ENCODE data around the gene TMEM53. TPM values are rescaled to one million over a fixed set of nuclear protein-coding genes. Genes with fewer than 3 reads are reported as not detected.

The TMEM53 gene
- total and polyA plus RNA-seq, 2 donors (not counting 3 experiments of a cell fraction or from before 2014, with no cell fraction given) = 5.3 to 16.5 TPM

DNA sequence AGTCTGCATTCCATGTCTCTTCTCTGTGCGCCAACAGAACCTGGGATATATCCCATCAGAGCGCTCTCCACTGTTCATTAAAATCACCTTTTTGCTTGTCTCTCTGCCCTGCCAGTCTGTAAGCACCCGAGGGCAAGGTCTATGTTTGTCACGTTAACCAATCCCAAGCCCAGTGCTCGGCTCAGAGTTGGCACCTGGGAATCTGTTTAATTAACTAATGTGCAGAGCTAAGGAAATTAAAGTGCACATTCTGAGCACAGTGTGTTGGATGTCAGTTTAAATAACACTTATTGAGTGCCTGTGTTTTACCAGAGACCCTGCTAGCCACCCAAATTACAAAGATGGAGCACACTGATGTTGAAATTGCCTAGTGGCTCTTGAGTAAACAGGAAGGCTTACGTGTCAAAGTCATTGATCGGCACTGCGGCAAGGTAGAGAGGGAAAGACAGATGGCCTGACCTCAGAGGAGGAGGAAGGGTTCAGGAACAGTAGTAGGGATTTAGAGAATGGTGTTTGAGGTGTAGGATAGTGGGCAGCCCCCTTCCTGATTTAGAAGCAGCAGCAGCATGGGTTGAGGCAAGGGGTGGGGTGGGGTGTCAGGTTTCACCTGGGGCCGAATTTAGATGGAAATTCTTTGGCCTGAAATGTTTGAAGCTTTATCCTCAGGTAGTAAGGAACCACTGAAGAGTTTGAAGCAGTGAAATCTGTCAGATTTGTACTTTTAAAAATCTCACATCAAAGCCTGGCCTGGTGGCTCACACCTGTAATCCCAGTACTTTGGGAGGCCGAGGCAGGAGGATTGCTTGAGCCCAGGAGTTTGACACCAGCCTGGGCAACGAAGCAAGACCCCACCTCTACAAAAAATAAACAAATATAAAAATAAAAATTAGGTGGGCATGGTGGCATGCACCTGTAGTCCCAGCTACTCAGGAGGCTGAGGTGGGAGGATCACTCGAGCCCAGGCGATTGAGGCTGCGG, 7.9 kb upstream of the TMEM53 start:
- no TSS peak for BruUV-seq (replicated peaks)
- no peak overlapping the region for H3K27ac ChIP-seq (ENCODE audit: insufficient read depth, low read depth, low read length)
- H3K4me1 ChIP-seq (ENCODE audit: control insufficient read depth, extremely low read depth, insufficient read depth, low read length) = peaks cover under 1% of the 10 kb centered on the region
- no peak overlapping the region for H3K9ac ChIP-seq (replicated peaks; ENCODE audit: extremely low read depth, insufficient read depth, low read length)
- H3K9me3 ChIP-seq (replicated peaks; ENCODE audit: control insufficient read depth, insufficient read depth, low read length) = no peaks in the 10 kb centered on the region
- no peaks in the 10 kb centered on the region for H3K9me1 ChIP-seq (replicated peaks; ENCODE audit: control insufficient read depth, extremely low read depth, insufficient read depth, low read length)
- POLR2A ChIA-PET = no interaction called here
- H3K27me3 ChIP-seq (ENCODE audit: control insufficient read depth in 2 of 2, insufficient read depth in 2 of 2, low read length in 2 of 2) = peaks cover 0 to 4% of the 10 kb centered on the region in 2 experiments
- no peak for TF ChIP-seq JUN (IDR thresholded peaks at IDR 0.05; ENCODE audit: borderline replicate concordance, insufficient read depth, insufficient read length, low read depth)
- TF ChIP-seq POLR2AphosphoS5 (IDR thresholded peaks at IDR 0.05; ENCODE audit: insufficient read depth, low read depth, low read length) = no peak
- TF ChIP-seq GATA2 (IDR thresholded peaks at IDR 0.05; ENCODE audit: insufficient read depth, insufficient read length, low read depth, low read length) = no peak
- no peak for TF ChIP-seq POLR2A (IDR thresholded peaks at IDR 0.05; ENCODE audit: low read depth, low read length)
- TF ChIP-seq, protein P1, sequence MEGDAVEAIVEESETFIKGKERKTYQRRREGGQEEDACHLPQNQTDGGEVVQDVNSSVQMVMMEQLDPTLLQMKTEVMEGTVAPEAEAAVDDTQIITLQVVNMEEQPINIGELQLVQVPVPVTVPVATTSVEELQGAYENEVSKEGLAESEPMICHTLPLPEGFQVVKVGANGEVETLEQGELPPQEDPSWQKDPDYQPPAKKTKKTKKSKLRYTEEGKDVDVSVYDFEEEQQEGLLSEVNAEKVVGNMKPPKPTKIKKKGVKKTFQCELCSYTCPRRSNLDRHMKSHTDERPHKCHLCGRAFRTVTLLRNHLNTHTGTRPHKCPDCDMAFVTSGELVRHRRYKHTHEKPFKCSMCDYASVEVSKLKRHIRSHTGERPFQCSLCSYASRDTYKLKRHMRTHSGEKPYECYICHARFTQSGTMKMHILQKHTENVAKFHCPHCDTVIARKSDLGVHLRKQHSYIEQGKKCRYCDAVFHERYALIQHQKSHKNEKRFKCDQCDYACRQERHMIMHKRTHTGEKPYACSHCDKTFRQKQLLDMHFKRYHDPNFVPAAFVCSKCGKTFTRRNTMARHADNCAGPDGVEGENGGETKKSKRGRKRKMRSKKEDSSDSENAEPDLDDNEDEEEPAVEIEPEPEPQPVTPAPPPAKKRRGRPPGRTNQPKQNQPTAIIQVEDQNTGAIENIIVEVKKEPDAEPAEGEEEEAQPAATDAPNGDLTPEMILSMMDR (IDR thresholded peaks at IDR 0.05; ENCODE audit: extremely low read depth in 1 of 2, insufficient read depth in 1 of 2, low read depth in 1 of 2, low read length in 2 of 2) = no peak
- TF ChIP-seq, protein P2, sequence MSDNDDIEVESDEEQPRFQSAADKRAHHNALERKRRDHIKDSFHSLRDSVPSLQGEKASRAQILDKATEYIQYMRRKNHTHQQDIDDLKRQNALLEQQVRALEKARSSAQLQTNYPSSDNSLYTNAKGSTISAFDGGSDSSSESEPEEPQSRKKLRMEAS (IDR thresholded peaks at IDR 0.05; ENCODE audit: insufficient read depth, insufficient read length) = no peak
- TF ChIP-seq MYC (IDR thresholded peaks at IDR 0.05; ENCODE audit: low read depth, low read length) = no peak
- no peak for TF ChIP-seq EZH2 (IDR thresholded peaks at IDR 0.05; ENCODE audit: borderline replicate concordance, low read depth, low read length, severe bottlenecking)
- no peak for TF ChIP-seq FOS (IDR thresholded peaks at IDR 0.05; ENCODE audit: borderline replicate concordance, insufficient read depth, low read length)
- no peaks in the 10 kb centered on the region for H3K79me2 ChIP-seq (ENCODE audit: control insufficient read depth, insufficient read depth, low read length)
- FAIRE-seq (no peak), DNase-seq (ENCODE audit: low read depth, low spot score) (no peak)
- H2AFZ ChIP-seq (ENCODE audit: low read depth, low read length) = no peak overlapping the region
- H3K36me3 ChIP-seq (ENCODE audit: control insufficient read depth in 2 of 2, extremely low read depth in 1 of 2, insufficient read depth in 2 of 2, low read length in 2 of 2) = no peaks in the 10 kb centered on the region
- CTCF ChIA-PET = interaction anchor here (1.3 to 1.9 kb wide), 2 partner anchors 8 to 29 kb away, joined by 3 to 5 read pairs; partner anchors contain the start of genes ARMH1 and TMEM53
- dilution Hi-C loops (cut with MboI; ENCODE audit: extremely low pct_ligation_motif_present, low sequenced_read_pairs) (no loop called here), intact Hi-C loops (cut with micrococcal nuclease) (no loop called here)
- H3K4me2 ChIP-seq (ENCODE audit: insufficient read depth, low read length) = no peak overlapping the region
- H4K20me1 ChIP-seq (replicated peaks; ENCODE audit: control insufficient read depth, extremely low read depth, insufficient read depth, low read length) = no peaks in the 10 kb centered on the region
- H3K4me3 ChIP-seq (replicated peaks in 1 of 3; ENCODE audit: insufficient read depth in 1 of 3, low read depth in 1 of 3, low read length in 3 of 3) = no peak overlapping the region

Measured in endothelial cell of umbilical vein (primary cell).